Measurements from ENCODE around the gene CIRBP.
"Not testable (repeated sequence)": the region's sequence is repeated elsewhere in the genome, so short reads cannot be mapped to it uniquely, and the experiment has no call there.

The CIRBP gene

GRCh38 chr19:1294688-1295087, 25.6 kb downstream of the CIRBP start:
- DNase-seq, result no peak

DNA sequence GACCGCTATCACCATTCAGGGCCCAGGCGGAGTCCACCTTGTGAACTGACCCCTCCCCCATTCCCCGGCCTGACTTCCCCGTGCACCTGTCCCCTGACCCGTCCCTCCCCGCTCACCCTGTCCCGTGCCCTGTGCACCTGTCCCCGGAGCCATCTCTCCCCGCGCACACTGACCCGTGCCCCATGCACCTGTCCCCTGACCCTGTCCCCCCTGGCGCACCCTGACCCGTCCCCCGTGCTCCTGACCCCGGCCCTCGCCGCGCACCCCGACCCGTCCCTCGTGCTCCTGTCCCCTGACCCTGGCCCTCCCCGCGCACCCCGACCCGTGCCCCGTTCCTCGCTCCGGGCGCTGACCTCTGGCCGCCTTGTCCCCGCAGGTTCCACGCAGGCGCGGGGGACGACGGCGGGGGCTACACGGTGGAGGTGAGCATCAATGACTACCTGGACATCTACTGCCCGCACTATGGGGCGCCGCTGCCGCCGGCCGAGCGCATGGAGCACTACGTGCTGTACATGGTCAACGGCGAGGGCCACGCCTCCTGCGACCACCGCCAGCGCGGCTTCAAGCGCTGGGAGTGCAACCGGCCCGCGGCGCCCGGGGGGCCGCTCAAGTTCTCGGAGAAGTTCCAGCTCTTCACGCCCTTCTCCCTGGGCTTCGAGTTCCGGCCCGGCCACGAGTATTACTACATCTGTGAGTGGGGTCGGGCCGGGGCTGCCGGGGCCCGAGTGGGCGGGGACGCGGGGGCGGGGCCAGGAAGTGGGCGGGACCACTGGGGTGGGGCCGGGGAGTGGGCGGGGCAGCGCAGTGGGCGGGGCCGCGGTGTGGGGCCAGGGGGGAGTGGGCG, 26.3 kb downstream of the CIRBP start:
- peak; percentile 47 for DNase-seq

DNA sequence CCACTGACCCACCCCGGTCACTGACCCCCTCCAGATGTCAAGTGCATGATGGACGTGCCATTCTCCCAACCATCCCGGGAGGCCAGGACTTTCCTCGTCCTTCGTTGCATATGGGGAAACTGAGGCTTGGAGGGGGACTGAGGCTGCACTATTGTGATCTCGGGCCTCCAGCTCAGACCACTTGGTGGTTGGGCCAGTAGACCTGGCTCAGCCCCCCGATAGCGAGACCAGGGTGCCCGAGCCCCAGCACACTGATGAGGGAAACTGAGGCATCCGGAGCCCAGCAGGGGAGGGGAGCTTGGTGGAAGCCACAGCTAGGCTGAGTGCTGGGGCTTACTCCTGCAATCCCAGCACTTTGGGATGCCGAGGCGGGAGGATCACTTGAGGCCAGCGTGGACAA, 26.9 kb downstream of the CIRBP start:
- DNase-seq, result no peak

- DNase-seq, result no peak
Observed at GRCh38 chr19:1296575-1297271, 27.6 kb downstream of the CIRBP start.

DNA sequence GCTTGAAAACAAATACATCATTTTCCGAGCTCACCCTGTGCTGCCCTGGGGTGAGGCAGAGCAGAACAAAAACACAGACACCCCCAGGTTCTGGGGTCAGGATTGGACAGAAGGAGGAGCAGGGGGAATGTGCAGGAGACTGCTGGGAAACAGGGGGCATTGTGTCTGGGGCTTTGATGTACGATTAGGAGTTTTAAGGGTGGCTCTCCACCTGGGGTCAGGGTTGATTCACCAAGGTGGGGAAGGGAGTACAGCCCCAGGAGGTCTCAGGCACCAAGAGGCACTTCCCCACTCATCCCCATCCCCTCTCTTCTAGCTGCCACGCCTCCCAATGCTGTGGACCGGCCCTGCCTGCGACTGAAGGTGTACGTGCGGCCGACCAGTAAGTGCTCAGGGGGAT, 29.1 kb downstream of the CIRBP start:
- DNase-seq, result no peak

- no peak for DNase-seq
Observed at GRCh38 chr19:1299801-1300200, 30.7 kb downstream of the CIRBP start.

DNA sequence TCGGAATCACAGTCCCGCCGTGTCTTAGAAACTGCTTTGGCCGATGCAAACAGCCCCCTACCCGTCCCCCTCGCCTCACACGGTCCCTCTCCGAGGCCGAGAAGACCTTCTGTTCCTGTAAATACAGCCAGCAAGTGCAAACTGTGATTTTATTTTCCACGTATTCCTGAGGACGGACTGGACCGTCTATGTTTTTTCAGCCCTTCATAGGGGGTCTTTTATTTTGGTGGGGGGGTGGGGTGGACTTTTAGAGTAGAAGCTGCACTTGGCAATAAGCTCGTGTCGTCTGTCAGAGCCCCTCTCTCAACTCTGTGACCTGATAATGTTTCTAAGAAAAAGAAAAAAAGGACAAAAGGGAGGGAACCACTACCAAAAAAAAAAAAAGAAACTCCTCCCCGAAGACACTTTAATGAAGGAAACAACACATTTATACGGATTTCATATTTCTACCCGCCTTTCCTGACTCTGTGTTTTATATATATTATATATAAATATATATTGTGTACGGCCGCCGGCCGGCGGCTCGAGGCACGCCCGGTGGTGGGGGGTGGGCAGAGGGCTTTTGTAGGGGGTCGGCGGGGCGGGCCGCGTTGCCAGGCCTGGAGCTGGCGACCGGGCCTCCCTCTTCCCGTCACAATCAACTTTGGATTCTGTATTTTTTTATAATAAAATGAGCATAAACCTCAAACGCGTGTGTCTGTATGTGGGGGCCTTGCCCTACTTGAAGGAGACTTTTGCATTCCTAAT, 31.8 kb downstream of the CIRBP start:
- DNase-seq, result no peak

DNA sequence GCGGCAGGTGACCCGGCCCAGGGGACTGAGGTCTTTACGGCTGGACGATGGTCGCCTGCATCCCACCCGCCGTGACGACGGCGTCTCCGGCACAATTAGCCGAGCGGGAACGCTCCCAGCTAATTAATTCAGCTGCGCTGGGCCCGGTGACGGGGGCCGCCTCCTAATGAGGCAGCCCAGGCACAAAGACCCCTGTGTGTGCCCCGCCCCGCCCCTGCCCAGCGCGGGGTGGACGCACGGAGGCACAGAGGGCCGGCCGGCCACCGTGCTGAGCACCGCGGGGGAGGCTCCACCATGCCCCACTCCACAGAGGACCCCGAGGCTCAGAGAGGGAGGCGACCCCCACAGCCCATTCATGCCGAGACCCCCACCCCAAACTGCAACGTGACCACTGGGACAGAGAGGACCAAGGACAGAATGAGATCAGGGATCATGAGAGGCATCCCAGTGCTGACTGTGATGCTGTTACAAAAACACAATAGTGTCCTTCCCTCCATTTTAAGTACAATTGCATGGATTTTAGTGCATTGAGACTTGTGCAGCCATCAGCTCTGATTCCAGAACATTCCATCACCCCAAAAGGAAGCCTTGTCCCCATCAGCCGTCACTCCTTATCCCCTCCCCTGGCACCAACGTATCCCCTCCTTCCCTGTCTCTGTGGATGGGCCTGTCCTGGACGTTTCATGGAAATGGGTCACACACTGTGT, 33.6 kb downstream of the CIRBP start:
- DNase-seq, result no peak

- no peak for DNase-seq
Observed at GRCh38 chr19:1304197-1304924, 35.2 kb downstream of the CIRBP start.

GRCh38 chr19:1305354-1305753, 36.2 kb downstream of the CIRBP start:
- DNase-seq, result not testable (repeated sequence)

- DNase-seq, result no peak
Observed at GRCh38 chr19:1307320-1307719, 38.2 kb downstream of the CIRBP start.

DNA sequence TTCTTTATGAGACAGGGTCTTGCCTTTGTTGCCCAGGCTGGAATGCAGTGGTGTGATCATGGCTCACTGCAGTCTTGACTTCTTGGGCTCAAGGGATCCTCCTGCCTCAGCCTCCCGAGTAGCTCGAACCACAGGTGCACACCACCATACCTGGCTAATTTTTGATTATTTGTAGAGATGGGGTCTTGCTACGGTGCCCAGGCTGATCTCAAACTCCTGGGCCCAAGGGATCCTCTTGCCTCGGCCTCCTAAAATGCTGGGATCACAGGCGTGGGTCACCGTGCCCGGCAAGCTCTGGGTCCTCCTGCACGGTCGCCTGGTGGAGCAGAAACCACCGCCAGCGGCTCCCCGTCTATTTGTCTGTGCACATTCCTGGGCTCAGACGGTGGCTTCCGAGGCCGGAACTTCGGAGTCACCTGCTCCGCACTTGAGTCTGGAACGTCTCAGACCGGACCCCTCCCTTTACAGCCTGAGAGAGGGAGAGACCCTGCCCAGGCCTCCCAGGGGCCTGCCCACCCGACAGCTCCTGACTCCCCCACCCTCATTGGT, 38.7 kb downstream of the CIRBP start:
- DNase-seq, result no peak

- DNase-seq, result no peak
Observed at GRCh38 chr19:1308718-1309117, 39.6 kb downstream of the CIRBP start.

- DNase-seq, result no peak
Observed at GRCh38 chr19:1309977-1310852, 41.1 kb downstream of the CIRBP start.

DNA sequence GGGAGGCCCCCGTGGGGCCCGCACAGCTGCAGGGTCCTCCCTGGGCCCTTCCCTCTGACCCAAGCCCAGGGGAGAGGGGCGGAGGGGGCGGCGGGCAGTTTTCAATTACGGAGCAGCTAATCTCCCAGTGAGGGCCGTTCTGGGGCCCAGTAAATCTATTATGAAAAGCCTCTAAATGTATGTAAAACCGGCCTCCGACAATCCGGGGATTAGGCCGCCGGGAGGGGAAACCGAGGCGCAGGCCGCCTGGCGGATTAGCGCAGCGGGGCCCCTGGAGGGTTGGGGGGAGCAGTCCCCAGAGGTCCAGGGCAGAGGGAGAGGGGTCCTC, 41.7 kb downstream of the CIRBP start:
- DNase-seq, result no peak

DNA sequence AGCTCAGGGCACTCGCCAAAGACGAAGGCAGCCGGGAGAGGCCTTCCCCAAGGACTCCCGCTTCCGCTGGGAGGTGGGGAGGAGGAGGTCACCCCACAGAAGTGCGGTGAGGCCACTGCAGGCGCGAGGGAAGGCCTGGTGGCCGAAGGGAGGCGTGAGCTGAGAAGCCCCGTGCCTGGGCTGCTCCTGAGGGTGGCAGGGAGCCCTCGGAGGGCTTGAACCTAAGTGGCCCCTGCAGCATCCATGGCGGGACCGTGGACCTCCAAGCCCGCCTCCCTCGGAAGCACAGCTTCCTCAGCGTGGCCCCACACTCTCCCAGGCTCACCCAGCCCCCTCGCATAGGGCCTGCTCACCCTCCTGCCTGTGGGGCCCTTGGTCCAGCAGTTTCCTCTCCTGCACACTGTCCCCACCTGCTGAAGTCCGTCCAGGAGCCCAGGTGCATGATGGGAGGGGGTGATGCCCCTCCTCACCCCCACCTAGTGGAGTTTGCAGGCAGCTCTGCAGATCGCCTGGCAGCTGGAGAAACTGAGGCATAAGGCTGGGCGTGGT, 42.5 kb downstream of the CIRBP start:
- DNase-seq, result no peak

GRCh38 chr19:1312767-1313694, 43.9 kb downstream of the CIRBP start:
- DNase-seq, result no peak

- no peak for DNase-seq
Observed at GRCh38 chr19:1313695-1314613, 44.8 kb downstream of the CIRBP start.
